VCaP (cell line): ENCODE results near the gene ADAM17.

Experiments
- H3K27ac ChIP-seq: fragments of 450-650 bp; 2 replicates; pipeline ENCODE4 v1.5.1; 2017
- TF ChIP-seq, protein P1 (sequence below): fragments of 450-650 bp; conservative IDR thresholded peaks from 2 replicates; pipeline ENCODE4 v1.5.1; 2017; ENCODE audit warnings: mild to moderate bottlenecking, moderate library complexity

The ADAM17 gene

DNA sequence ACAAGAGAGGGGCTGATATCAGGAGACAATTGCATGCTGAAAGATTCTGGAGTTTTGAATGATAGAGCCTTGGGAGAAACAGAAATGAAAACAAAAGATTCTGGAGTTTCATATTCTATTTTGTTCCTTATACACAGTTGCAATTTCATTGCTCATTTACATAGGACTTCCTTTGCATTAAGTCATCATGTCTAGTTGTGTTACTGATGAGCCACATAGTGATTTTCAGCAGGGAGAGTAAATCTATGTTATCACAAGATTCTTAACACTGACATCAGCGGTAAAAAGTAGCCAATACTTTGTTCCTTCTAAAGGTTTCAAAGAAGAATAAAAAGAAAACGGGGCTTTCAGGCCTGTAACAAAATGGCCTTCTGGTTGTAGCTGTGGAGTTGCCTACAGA lies 7.1 kb downstream of the ADAM17 start:
- TF ChIP-seq, protein P1, sequence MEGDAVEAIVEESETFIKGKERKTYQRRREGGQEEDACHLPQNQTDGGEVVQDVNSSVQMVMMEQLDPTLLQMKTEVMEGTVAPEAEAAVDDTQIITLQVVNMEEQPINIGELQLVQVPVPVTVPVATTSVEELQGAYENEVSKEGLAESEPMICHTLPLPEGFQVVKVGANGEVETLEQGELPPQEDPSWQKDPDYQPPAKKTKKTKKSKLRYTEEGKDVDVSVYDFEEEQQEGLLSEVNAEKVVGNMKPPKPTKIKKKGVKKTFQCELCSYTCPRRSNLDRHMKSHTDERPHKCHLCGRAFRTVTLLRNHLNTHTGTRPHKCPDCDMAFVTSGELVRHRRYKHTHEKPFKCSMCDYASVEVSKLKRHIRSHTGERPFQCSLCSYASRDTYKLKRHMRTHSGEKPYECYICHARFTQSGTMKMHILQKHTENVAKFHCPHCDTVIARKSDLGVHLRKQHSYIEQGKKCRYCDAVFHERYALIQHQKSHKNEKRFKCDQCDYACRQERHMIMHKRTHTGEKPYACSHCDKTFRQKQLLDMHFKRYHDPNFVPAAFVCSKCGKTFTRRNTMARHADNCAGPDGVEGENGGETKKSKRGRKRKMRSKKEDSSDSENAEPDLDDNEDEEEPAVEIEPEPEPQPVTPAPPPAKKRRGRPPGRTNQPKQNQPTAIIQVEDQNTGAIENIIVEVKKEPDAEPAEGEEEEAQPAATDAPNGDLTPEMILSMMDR, result no peak
- H3K27ac ChIP-seq, result no peak overlapping the region

DNA sequence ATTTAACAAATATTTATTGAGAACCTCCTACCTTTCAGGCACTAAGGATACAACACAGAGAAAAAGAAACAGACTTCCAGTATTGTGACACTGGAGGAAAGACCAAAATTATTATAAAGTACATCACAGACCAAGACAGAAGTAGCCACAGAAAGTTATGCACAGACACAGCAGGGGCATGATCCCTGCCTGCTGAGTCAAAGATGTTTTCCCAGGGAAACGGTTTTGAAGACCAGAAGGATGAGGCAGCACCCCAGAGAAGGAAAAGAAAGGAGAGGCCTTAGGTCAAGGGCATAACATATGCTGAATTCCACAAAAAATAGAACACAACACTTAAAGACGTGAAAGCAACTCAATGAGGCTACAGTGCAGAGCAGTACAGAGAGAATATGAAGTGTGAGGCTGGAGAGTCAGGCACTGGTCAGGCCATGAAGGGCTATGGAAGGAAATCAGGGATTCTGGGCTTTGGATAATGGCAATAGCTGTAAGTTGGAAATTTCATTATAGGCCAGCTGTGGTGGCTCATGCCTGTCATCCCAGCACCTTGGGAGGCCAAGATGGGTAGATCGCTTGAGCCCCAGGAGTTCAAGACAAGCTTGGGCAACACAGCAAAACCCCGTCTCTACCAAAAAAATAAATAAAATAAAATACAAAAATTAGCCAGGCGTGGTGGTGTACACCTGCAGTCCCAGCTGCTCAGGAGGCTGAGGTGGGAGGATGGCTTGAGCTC lies 8.2 kb downstream of the ADAM17 start:
- TF ChIP-seq, protein P1, result no peak
- no peak overlapping the region for H3K27ac ChIP-seq

DNA sequence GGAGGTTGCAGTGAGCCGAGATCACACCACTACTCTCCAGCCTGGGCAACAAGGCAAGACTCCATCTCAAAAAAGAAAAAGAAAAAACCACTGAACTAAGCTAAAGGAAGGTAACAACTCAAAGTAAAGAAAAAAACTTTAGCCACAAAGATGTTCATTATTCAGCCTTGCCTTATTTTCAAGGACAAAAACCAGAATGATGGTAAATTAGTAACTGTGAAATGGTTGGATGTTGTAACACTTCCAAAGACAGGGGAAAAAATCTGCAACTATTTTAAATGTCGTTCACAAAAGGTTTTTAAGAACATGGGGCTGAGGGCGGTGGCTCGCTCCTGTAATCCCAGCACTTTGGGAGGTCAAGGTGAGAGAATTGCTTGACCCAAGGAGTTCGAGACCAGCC lies 10.1 kb downstream of the ADAM17 start:
- H3K27ac ChIP-seq, result no peak overlapping the region
- TF ChIP-seq, protein P1, result no peak

DNA sequence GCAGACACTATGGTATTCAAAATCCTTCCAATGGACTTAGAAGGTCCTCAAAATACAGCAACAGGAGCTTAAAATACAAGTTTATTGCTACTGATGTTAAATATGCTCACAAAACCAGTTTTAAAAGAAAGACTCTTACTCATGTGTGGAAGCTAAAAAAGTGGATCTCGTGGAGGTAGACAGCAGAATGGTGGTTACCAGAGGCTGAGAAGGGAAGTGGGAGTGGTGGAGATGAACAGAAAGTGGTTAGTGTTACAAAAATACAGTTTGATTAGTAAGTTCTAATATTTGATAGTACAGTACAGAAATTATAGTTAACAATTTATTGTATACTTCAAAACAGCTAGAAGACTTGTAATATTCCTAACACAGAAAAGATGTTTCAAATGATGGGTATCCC lies 12.1 kb downstream of the ADAM17 start:
- TF ChIP-seq, protein P1, result no peak
- H3K27ac ChIP-seq, result no peak overlapping the region

DNA sequence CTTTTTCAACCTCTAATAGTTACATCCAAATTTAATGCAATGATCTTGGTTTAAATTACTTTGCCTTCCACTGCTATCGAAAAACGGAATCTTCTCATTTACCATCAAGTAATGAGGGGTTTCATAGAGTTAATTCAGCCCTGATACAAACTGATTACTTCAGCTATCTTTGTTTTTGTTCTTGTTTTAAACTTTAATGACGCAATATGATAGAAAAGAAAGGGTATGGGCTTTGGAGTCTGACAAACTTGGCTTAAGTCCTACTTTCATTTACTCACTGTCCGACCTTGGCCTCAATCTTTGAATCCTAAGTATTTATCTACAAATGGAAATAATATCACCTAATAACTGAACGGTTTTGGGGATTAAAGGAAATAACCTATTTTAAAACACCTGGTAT lies 16.1 kb downstream of the ADAM17 start:
- TF ChIP-seq, protein P1, result no peak
- no peak overlapping the region for H3K27ac ChIP-seq

DNA sequence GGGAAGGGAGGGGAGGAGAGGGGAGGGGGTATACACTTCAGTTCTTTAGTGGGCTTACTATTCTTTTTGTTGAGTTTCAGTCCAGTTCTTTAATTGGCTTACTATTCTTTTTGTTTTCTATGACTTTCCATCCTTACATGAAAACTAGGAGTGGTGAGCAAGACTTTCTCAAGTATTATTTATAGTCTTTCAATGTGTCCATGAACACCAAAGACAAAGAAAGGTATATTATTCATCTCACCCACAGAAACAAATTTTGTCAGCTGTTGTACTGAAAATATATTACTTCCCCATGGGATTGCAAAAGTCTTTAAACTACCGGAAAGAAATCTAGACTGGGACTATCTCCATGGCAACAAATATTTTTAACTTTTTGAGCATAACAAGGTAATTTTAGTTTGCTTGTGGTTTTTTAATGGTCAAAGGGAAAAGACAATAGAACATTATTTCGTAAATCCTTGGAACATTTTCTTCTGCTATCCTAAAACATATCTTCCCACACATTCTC lies 17.6 kb downstream of the ADAM17 start:
- TF ChIP-seq, protein P1, result no peak
- no peak overlapping the region for H3K27ac ChIP-seq

DNA sequence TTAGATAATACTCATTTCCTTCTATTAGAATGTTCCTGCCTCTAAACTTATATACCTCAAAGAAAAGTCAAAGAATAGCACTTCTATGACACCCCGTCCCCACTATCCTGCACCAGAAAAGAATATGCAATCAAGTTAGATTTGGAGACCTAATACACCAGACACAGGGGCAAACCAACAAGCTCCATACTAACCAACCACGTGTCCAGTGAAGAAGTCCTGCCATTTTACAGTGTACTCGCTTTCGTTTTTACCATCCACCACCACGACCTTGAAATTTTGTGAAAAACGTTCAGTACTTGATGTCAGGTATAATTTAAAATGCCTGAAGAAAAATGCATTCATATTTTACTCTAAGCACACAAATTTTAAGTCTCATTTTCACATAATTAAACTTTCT lies 19.1 kb downstream of the ADAM17 start:
- TF ChIP-seq, protein P1, result no peak
- no peak overlapping the region for H3K27ac ChIP-seq
